GM12878 (cell line): ENCODE measurements around the gene ALDH3B2. TPM values are rescaled to one million over a fixed set of nuclear protein-coding genes. Genes with fewer than 3 reads are reported as not detected.

Experiments
- ATAC-seq: fragments of 200-7000 bp; cut with Tn5 transposase; 3 replicates; pipeline ENCODE4 v1.9.1; 2020; ENCODE audit warnings: mild to moderate bottlenecking, moderate library complexity
- BruUV-seq: library from RNA; stranded (reverse); fragments of 400-500 nt; replicated peaks from 2 replicates; lab custom pipeline; 2021; lab: Mats Ljungman, UMichigan
- CTCF ChIA-PET: fragments of 300-600 bp; sonication (Branson Sonifier 250); formaldehyde crosslinking; extraction: SDS; loops from one replicate; lab custom pipeline; 2021; ENCODE audit warnings: inconsistent platforms; lab: Yijun Ruan, JAX
- POLR2A ChIA-PET: fragments of 350-600 bp; formaldehyde crosslinking; extraction: SDS; loops from one replicate; lab custom pipeline; 2021; ENCODE audit warnings: inconsistent platforms; lab: Charles Lee
- RAD21 ChIA-PET: fragments of 300-600 bp; sonication (Branson Sonifier 250); formaldehyde crosslinking; loops from one replicate; lab custom pipeline; 2023; ENCODE audit warnings: antibody characterized with exemption; ENCODE audit not compliant: unreplicated experiment; lab: Charles Lee
- SMC1A ChIA-PET: fragments of 300-600 bp; sonication (Branson Sonifier 250); formaldehyde crosslinking; loops from one replicate; lab custom pipeline; 2023; ENCODE audit not compliant: unreplicated experiment, uncharacterized antibody; lab: Charles Lee
- DNase-seq: peaks from one replicate; pipeline ENCODE4 v3.0.0-alpha.2; 2011; ENCODE audit warnings: low read depth, low spot score
- FAIRE-seq: peaks from 3 replicates; lab custom pipeline; 2011; peaks lifted over from hg19 to GRCh38; lab: Jason Lieb, UNC
- H2AFZ ChIP-seq: 2 replicates; pipeline ENCODE4 v1.6.0; 2011; ENCODE audit warnings: low read depth, low read length, control low read depth; ENCODE audit not compliant: control insufficient read depth
- H3K27ac ChIP-seq: 2 replicates; pipeline ENCODE4 v1.5.1; 2011; ENCODE audit warnings: control low read depth; ENCODE audit not compliant: control insufficient read depth, insufficient read depth
- H3K27me3 ChIP-seq, 2 experiments: replicated peaks in 1 of 2; 2 replicates each; pipeline versions ENCODE4 v1.6.0 to v1.6.1; 2011; ENCODE audit warnings: low read length in 1 of 2; ENCODE audit not compliant: control insufficient read depth in 2 of 2, insufficient read depth in 2 of 2
- H3K36me3 ChIP-seq, 2 experiments: 2 replicates each; pipeline ENCODE4 v1.5.1; 2011; ENCODE audit warnings: low read length in 1 of 2; ENCODE audit not compliant: control insufficient read depth in 2 of 2, insufficient read depth in 2 of 2
- H3K4me1 ChIP-seq: 2 replicates; pipeline ENCODE4 v1.6.1; 2011; ENCODE audit warnings: mild to moderate bottlenecking, low read length, moderate library complexity, mixed read lengths; ENCODE audit not compliant: control insufficient read depth, insufficient read depth
- H3K4me2 ChIP-seq: 2 replicates; pipeline ENCODE4 v1.6.0; 2011; ENCODE audit warnings: control low read depth; ENCODE audit not compliant: control insufficient read depth, insufficient read depth
- H3K4me3 ChIP-seq: fragments of 200-600 bp; sonication (generic); 2 replicates; pipeline ENCODE4 v1.5.1; 2016
- H3K79me2 ChIP-seq: 2 replicates; pipeline ENCODE4 v1.6.0; 2011; ENCODE audit warnings: low read length; ENCODE audit not compliant: control insufficient read depth, insufficient read depth
- H3K9ac ChIP-seq: 2 replicates; pipeline ENCODE4 v1.8.0; 2011; ENCODE audit warnings: low read length, control low read depth, mixed read lengths; ENCODE audit not compliant: control insufficient read depth, insufficient read depth
- H3K9me3 ChIP-seq: replicated peaks from 3 replicates; pipeline ENCODE4 v1.5.1; 2011; ENCODE audit warnings: mild to moderate bottlenecking, low read length; ENCODE audit not compliant: control insufficient read depth, insufficient read depth
- H4K20me1 ChIP-seq: 2 replicates; pipeline ENCODE4 v1.6.0; 2011; ENCODE audit not compliant: control insufficient read depth, insufficient read depth
- CEBPB ChIP-seq, 2 experiments: fragments of 150-350 bp in 1 of 2; IDR thresholded peaks; 2 replicates each; pipeline ENCODE4 v1.6.1; 2012 to 2014; ENCODE audit warnings: low read depth in 2 of 2, low read length in 2 of 2, borderline replicate concordance in 1 of 2, inconsistent platforms in 1 of 2
- CHD1 ChIP-seq: IDR thresholded peaks from 2 replicates; pipeline ENCODE4 v1.6.1; 2012; ENCODE audit warnings: low read depth, low read length, improper control_type of control experiment
- CREB1 ChIP-seq: IDR thresholded peaks from 2 replicates; pipeline ENCODE4 v1.6.1; 2012; ENCODE audit warnings: low read depth, mild to moderate bottlenecking, inconsistent platforms
- E2F4 ChIP-seq: IDR thresholded peaks from 2 replicates; pipeline ENCODE4 v1.6.1; 2012; ENCODE audit warnings: low read depth, low read length, improper control_type of control experiment
- EED ChIP-seq: sonication (generic); IDR thresholded peaks from 2 replicates; pipeline ENCODE4 v1.6.1; 2016; ENCODE audit warnings: antibody characterized with exemption, low read depth
- EP300 ChIP-seq, 2 experiments: fragments of 150-350 bp in 1 of 2; IDR thresholded peaks; 2 replicates each; pipeline ENCODE4 v1.6.1; 2011 to 2012; ENCODE audit warnings: low read depth in 2 of 2, low read length in 2 of 2, borderline replicate concordance in 1 of 2, improper control_type of control experiment in 1 of 2, inconsistent platforms in 1 of 2; ENCODE audit not compliant: control insufficient read depth in 1 of 2
- HCFC1 ChIP-seq: fragments of 150-350 bp; IDR thresholded peaks from 2 replicates; pipeline ENCODE4 v1.6.1; 2014; ENCODE audit warnings: low read length
- IKZF2 ChIP-seq, 2 experiments: fragments of 450-650 bp; IDR thresholded peaks; 2 replicates each; pipeline ENCODE4 v1.6.1; 2017; ENCODE audit warnings: mild to moderate bottlenecking in 2 of 2, moderate library complexity in 2 of 2
- MYC ChIP-seq: IDR thresholded peaks from 2 replicates; pipeline ENCODE4 v1.6.1; 2011; ENCODE audit warnings: mild to moderate bottlenecking, low read length, moderate library complexity, inconsistent platforms; ENCODE audit not compliant: insufficient read depth, insufficient replicate concordance, insufficient read length, severe bottlenecking
- PAX8 ChIP-seq: fragments of 450-650 bp; IDR thresholded peaks from 2 replicates; pipeline ENCODE4 v1.6.1; 2017; ENCODE audit warnings: mild to moderate bottlenecking, moderate library complexity
- PKNOX1 ChIP-seq: fragments of 450-650 bp; IDR thresholded peaks from 2 replicates; pipeline ENCODE4 v1.6.1; 2016; ENCODE audit warnings: mild to moderate bottlenecking
- PRDM15 ChIP-seq: fragments of 450-650 bp; formaldehyde crosslinking; IDR thresholded peaks from 2 replicates; pipeline ENCODE4 v1.4.0; 2020; ENCODE audit warnings: mild to moderate bottlenecking, moderate library complexity
- RELA ChIP-seq: fragments of 450-650 bp; IDR thresholded peaks from 2 replicates; pipeline ENCODE4 v1.8.0; 2014; ENCODE audit warnings: borderline replicate concordance; ENCODE audit not compliant: partially characterized antibody
- SMARCA5 ChIP-seq: fragments of 450-650 bp; IDR thresholded peaks from 2 replicates; pipeline ENCODE4 v1.6.1; 2017; ENCODE audit warnings: mild to moderate bottlenecking
- TCF12 ChIP-seq: IDR thresholded peaks from 2 replicates; pipeline ENCODE4 v1.6.1; 2011; ENCODE audit warnings: low read depth, mild to moderate bottlenecking, low read length
- TCF7 ChIP-seq: IDR thresholded peaks from 2 replicates; pipeline ENCODE4 v1.6.1; 2014; ENCODE audit warnings: antibody characterized with exemption, borderline replicate concordance
- WRNIP1 ChIP-seq: IDR thresholded peaks from 2 replicates; pipeline ENCODE4 v1.6.1; 2011; ENCODE audit warnings: low read depth, low read length, improper control_type of control experiment, borderline replicate concordance
- WGBS: methylation state at CpG from one replicate; pipeline ENCODE4 v1.1.6; 2016; ENCODE audit warnings: low lambda C conversion rate; ENCODE audit not compliant: insufficient replicate concordance, insufficient coverage; ENCODE audit errors: missing lambda C conversion rate; 5-methylcytosine and 5-hydroxymethylcytosine counted together
- in situ Hi-C: fragments of 300-500 bp; cut with MboI; formaldehyde crosslinking; loops from 9 replicates; pipeline ENCODE4 v1.14.3; 2018; ENCODE audit warnings: mixed read lengths
- intact Hi-C: fragments of 100-400 bp; cut with micrococcal nuclease; formaldehyde crosslinking; loops from one replicate; pipeline ENCODE4 v1.14.2; 2022; ENCODE audit not compliant: unreplicated experiment
- polyA plus RNA-seq, 11 experiments: library from polyadenylated mRNA; depleted of rRNA in 4 of 11; unstranded in 6 of 11; stranded (reverse) in 5 of 11; fragments of >200 nt; fragmentation: Nextera tagmentation in 4 of 11; fragmentation: Illumina TruSeq in 1 of 11; extraction: Ambion mirVana in 4 of 11; extraction: Trizol in 1 of 11; gene quantifications; 1 replicate in 1 of 11; 2 replicates in 10 of 11; pipeline versions ENCODE4 v1.2.1 to v1.2.3, GENCODE V29; 2011 to 2016; ENCODE audit warnings: inconsistent platforms in 2 of 11, missing spikeins in 2 of 11, low read depth in 1 of 11
- total RNA-seq, 4 experiments: library from RNA; depleted of rRNA in 3 of 4; stranded (reverse); fragments of >200 nt in 3 of 4; fragmentation: Illumina TruSeq in 1 of 4; extraction: Trizol in 1 of 4; gene quantifications; 2 replicates each; pipeline versions ENCODE4 v1.2.1 to v1.2.3, GENCODE V29; 2013 to 2021

Gene ALDH3B2
- total and polyA plus RNA-seq, 10 of the 15 experiments (the other 5 are each of a cell fraction or from before 2014, with no cell fraction given) = 0.09 to 0.17 TPM; not detected in 8

- intact Hi-C loops = no loop called here
- ChIA-PET SMC1A (interaction anchor here (1.3 to 6.2 kb wide), 4 partner anchors 10 to 88 kb away, joined by 4 to 69 read pairs (median 5); no protein-coding TSS in a partner anchor), POLR2A (interaction anchor here (0.5 to 1.5 kb wide), 5 partner anchors 9 to 89 kb away, joined by 3 to 4 read pairs (median 3); partner anchors contain the start of gene NUDT8), CTCF (interaction anchor here (0.6 to 8.4 kb wide), 11 partner anchors 7 to 283 kb away, joined by 3 to 132 read pairs (median 6); partner anchors contain the start of genes NUDT8 and TBX10), RAD21 (interaction anchor here (0.6 to 5.6 kb wide), 6 partner anchors 10 to 64 kb away, joined by 3 to 49 read pairs (median 7); partner anchors contain the start of genes GSTP1 and NUDT8)
- H3K4me2 ChIP-seq = peak overlapping the region; percentile 58
- FAIRE-seq (peak; percentile 13), ATAC-seq (peak; percentile 53), DNase-seq (peak; percentile 70)
- H3K4me3 ChIP-seq = no peak overlapping the region
- no peak overlapping the region for H3K9ac ChIP-seq
- BruUV-seq = no TSS peak
- no peaks in the 10 kb centered on the region for H3K79me2 ChIP-seq
- H3K27ac ChIP-seq = peak overlapping the region; percentile 50
- H4K20me1 ChIP-seq = no peaks in the 10 kb centered on the region
- no peak overlapping the region; the same call in 1 of the 2 replicates for H2AFZ ChIP-seq
- H3K36me3 ChIP-seq = no peaks in the 10 kb centered on the region
- H3K4me1 ChIP-seq = peaks cover 61% of the 10 kb centered on the region
- H3K9me3 ChIP-seq = peaks cover 3% of the 10 kb centered on the region; the same call in 2 of the 3 replicates
- 3% methylated on average over 24 of the region's 24 CpGs for WGBS
- in situ Hi-C loops = no loop called here
- H3K27me3 ChIP-seq = no peaks in the 10 kb centered on the region
- TF ChIP-seq IKZF2 (IDR thresholded peaks at IDR 0.05) = peak; percentile 59 to 77; a peak in 3 of 4 replicates
- no peak for TF ChIP-seq MYC
- no peak for TF ChIP-seq WRNIP1
- no peak for TF ChIP-seq TCF7
- no peak for TF ChIP-seq RELA
- no peak for TF ChIP-seq CEBPB (IDR thresholded peaks at IDR 0.05; ENCODE audit: borderline replicate concordance in 1 of 2, low read depth in 2 of 2, low read length in 2 of 2)
- no peak for TF ChIP-seq TCF12
- no peak for TF ChIP-seq PRDM15 (CRISPR knock-in tag)
- TF ChIP-seq CHD1 = no peak
- peak in 1 of 2 experiments; percentile 14; a peak in 1 of 4 replicates for TF ChIP-seq EP300 (IDR thresholded peaks at IDR 0.05; ENCODE audit: borderline replicate concordance in 1 of 2, control insufficient read depth in 1 of 2, low read depth in 2 of 2, low read length in 2 of 2)
- peak; percentile 30; the same call in 1 of the 2 replicates for TF ChIP-seq CREB1
- 0 out of 2 replicates have a peak, but pooled peaks have one; percentile 14 for TF ChIP-seq E2F4
- peak; percentile 82 for TF ChIP-seq EED
- peak; percentile 93; the same call in 1 of the 2 replicates for TF ChIP-seq SMARCA5
- TF ChIP-seq PAX8 = no peak
- TF ChIP-seq PKNOX1 = 0 out of 2 replicates have a peak, but pooled peaks have one; percentile 17
- no peak for TF ChIP-seq HCFC1
Measured at GRCh38 chr11:67646535-67647336, 27.7 kb downstream of the ALDH3B2 start.
